KMS-11 (cell line): ENCODE results near the gene ARHGAP22.

Experiments used
- H2AFZ ChIP-seq: fragments of 200-600 bp; sonication (generic); 2 replicates; pipeline ENCODE4 v1.6.1; 2016; ENCODE audit warnings: antibody characterized with exemption, mixed run types, low read depth
- H3K27ac ChIP-seq: fragments of 200-600 bp; sonication (generic); 2 replicates; pipeline ENCODE4 v1.6.1; 2016; ENCODE audit warnings: mild to moderate bottlenecking, mixed run types
- H3K27me3 ChIP-seq: fragments of 200-600 bp; sonication (generic); 2 replicates; pipeline ENCODE4 v1.6.1; 2017; ENCODE audit warnings: mild to moderate bottlenecking, low read depth, mixed run types, moderate library complexity; ENCODE audit not compliant: insufficient read depth
- H3K36me3 ChIP-seq: fragments of 200-600 bp; sonication (generic); 2 replicates; pipeline ENCODE4 v1.6.1; 2017; ENCODE audit warnings: mild to moderate bottlenecking, mixed run types; ENCODE audit not compliant: insufficient read depth
- H3K4me1 ChIP-seq: fragments of 200-600 bp; sonication (generic); 2 replicates; pipeline ENCODE4 v1.6.1; 2016; ENCODE audit warnings: mild to moderate bottlenecking, low read depth, mixed run types; ENCODE audit not compliant: poor library complexity, severe bottlenecking
- H3K4me2 ChIP-seq: fragments of 200-600 bp; sonication (generic); 2 replicates; pipeline ENCODE4 v1.7.0; 2016; ENCODE audit warnings: mild to moderate bottlenecking, mixed run types
- H3K4me3 ChIP-seq: fragments of 200-600 bp; sonication (generic); IDR thresholded peaks from 2 replicates; pipeline ENCODE4 v1.6.1; 2017; ENCODE audit warnings: low read depth, low read length, mixed read lengths; ENCODE audit not compliant: insufficient read depth
- H3K79me2 ChIP-seq: fragments of 200-600 bp; sonication (generic); 2 replicates; pipeline ENCODE4 v1.6.1; 2016; ENCODE audit warnings: low read depth, mixed run types; ENCODE audit not compliant: insufficient read depth
- H3K9ac ChIP-seq: fragments of 200-600 bp; sonication (generic); 2 replicates; pipeline ENCODE4 v1.6.1; 2016; ENCODE audit warnings: mild to moderate bottlenecking, mixed run types
- H4K20me1 ChIP-seq: fragments of 200-600 bp; sonication (generic); 2 replicates; pipeline ENCODE4 v1.6.1; 2016; ENCODE audit warnings: mild to moderate bottlenecking, mixed run types; ENCODE audit not compliant: insufficient read depth
- CTCF ChIP-seq: fragments of 200-600 bp; sonication (generic); conservative IDR thresholded peaks from 2 replicates; pipeline ENCODE4 v1.6.1; 2017; ENCODE audit warnings: low read depth, mild to moderate bottlenecking, antibody characterized with exemption, low read length, moderate library complexity, mixed read lengths

ARHGAP22 gene

GRCh38 chr10:48604039-48604990 lies 558 bp downstream of the ARHGAP22 start:
- peak overlapping the region; percentile 81 for H3K9ac ChIP-seq

GRCh38 chr10:48603421-48604038 lies 1.3 kb downstream of the ARHGAP22 start:
- H3K36me3 ChIP-seq: no peaks in the 10 kb centered on the region
- H3K4me3 ChIP-seq: no peak overlapping the region
- no peak overlapping the region for H3K27ac ChIP-seq
- peak overlapping the region; percentile 81; the same call in 1 of the 2 replicates for H3K9ac ChIP-seq
- peaks cover 20% of the 10 kb centered on the region for H3K4me1 ChIP-seq
- H4K20me1 ChIP-seq: no peaks in the 10 kb centered on the region
- H3K27me3 ChIP-seq: no peaks in the 10 kb centered on the region
- H3K79me2 ChIP-seq: no peaks in the 10 kb centered on the region
- peak overlapping the region; percentile 78 for H3K4me2 ChIP-seq
- 0 out of 2 replicates have a peak overlapping the region, but pooled peaks have one; percentile 99 for H2AFZ ChIP-seq
- TF ChIP-seq CTCF: no peak

More at GRCh38 chr10:48604039-48604990, 558 bp downstream of the ARHGAP22 start:
- H2AFZ ChIP-seq: peak overlapping the region; percentile 99
- H3K4me2 ChIP-seq: peak overlapping the region; percentile 78
- H4K20me1 ChIP-seq: no peaks in the 10 kb centered on the region
- peaks cover 20% of the 10 kb centered on the region for H3K4me1 ChIP-seq
- no peaks in the 10 kb centered on the region for H3K36me3 ChIP-seq
- H3K79me2 ChIP-seq: no peaks in the 10 kb centered on the region
- no peak for TF ChIP-seq CTCF
- no peak overlapping the region for H3K27ac ChIP-seq
- peak overlapping the region; percentile 33 for H3K4me3 ChIP-seq
- H3K27me3 ChIP-seq: no peaks in the 10 kb centered on the region

- no peak overlapping the region for H3K4me3 ChIP-seq
- H2AFZ ChIP-seq: no peak overlapping the region
- no peaks in the 10 kb centered on the region for H3K79me2 ChIP-seq
- TF ChIP-seq CTCF: no peak
- no peaks in the 10 kb centered on the region for H4K20me1 ChIP-seq
- no peak overlapping the region for H3K4me2 ChIP-seq
- H3K9ac ChIP-seq: no peak overlapping the region
- no peaks in the 10 kb centered on the region for H3K27me3 ChIP-seq
- no peak overlapping the region for H3K27ac ChIP-seq
- no peaks in the 10 kb centered on the region for H3K36me3 ChIP-seq
- peaks cover 11% of the 10 kb centered on the region for H3K4me1 ChIP-seq
Measured at GRCh38 chr10:48602401-48603135, 2.3 kb downstream of the ARHGAP22 start.

GRCh38 chr10:48601789-48602188 lies 3.1 kb downstream of the ARHGAP22 start:
- no peak for TF ChIP-seq CTCF
- Histone ChIP-seq H4K20me1 (no peaks in the 10 kb centered on the region), H3K4me2 (no peak overlapping the region), H3K36me3 (no peaks in the 10 kb centered on the region), H3K79me2 (no peaks in the 10 kb centered on the region), H3K9ac (no peak overlapping the region), H3K27me3 (no peaks in the 10 kb centered on the region), H2AFZ (no peak overlapping the region), H3K27ac (no peak overlapping the region), H3K4me1 (peaks cover 11% of the 10 kb centered on the region), H3K4me3 (no peak overlapping the region)
